GM12878 (cell line): ENCODE measurements around the gene HSD11B1L. TPM values are rescaled to one million over a fixed set of nuclear protein-coding genes. Genes with fewer than 3 reads are reported as not detected.

Source experiments
- ATAC-seq: fragments of 200-7000 bp; cut with Tn5 transposase; 3 replicates; pipeline ENCODE4 v1.9.1; 2020; ENCODE audit warnings: mild to moderate bottlenecking, moderate library complexity
- BruUV-seq: library from RNA; stranded (reverse); fragments of 400-500 nt; replicated peaks from 2 replicates; lab custom pipeline; 2021; lab: Mats Ljungman, UMichigan
- CTCF ChIA-PET: fragments of 300-600 bp; sonication (Branson Sonifier 250); formaldehyde crosslinking; extraction: SDS; loops from one replicate; lab custom pipeline; 2021; ENCODE audit warnings: inconsistent platforms; lab: Yijun Ruan, JAX
- POLR2A ChIA-PET: fragments of 350-600 bp; formaldehyde crosslinking; extraction: SDS; loops from one replicate; lab custom pipeline; 2021; ENCODE audit warnings: inconsistent platforms; lab: Charles Lee
- RAD21 ChIA-PET: fragments of 300-600 bp; sonication (Branson Sonifier 250); formaldehyde crosslinking; loops from one replicate; lab custom pipeline; 2023; ENCODE audit warnings: antibody characterized with exemption; ENCODE audit not compliant: unreplicated experiment; lab: Charles Lee
- SMC1A ChIA-PET: fragments of 300-600 bp; sonication (Branson Sonifier 250); formaldehyde crosslinking; loops from one replicate; lab custom pipeline; 2023; ENCODE audit not compliant: unreplicated experiment, uncharacterized antibody; lab: Charles Lee
- DNase-seq: peaks from one replicate; pipeline ENCODE4 v3.0.0-alpha.2; 2011; ENCODE audit warnings: low read depth, low spot score
- FAIRE-seq: peaks from 3 replicates; lab custom pipeline; 2011; peaks lifted over from hg19 to GRCh38; lab: Jason Lieb, UNC
- H2AFZ ChIP-seq: 2 replicates; pipeline ENCODE4 v1.6.0; 2011; ENCODE audit warnings: low read depth, low read length, control low read depth; ENCODE audit not compliant: control insufficient read depth
- H3K27ac ChIP-seq: 2 replicates; pipeline ENCODE4 v1.5.1; 2011; ENCODE audit warnings: control low read depth; ENCODE audit not compliant: control insufficient read depth, insufficient read depth
- H3K27me3 ChIP-seq, 2 experiments: replicated peaks in 1 of 2; 2 replicates each; pipeline versions ENCODE4 v1.6.0 to v1.6.1; 2011; ENCODE audit warnings: low read length in 1 of 2; ENCODE audit not compliant: control insufficient read depth in 2 of 2, insufficient read depth in 2 of 2
- H3K36me3 ChIP-seq, 2 experiments: 2 replicates each; pipeline ENCODE4 v1.5.1; 2011; ENCODE audit warnings: low read length in 1 of 2; ENCODE audit not compliant: control insufficient read depth in 2 of 2, insufficient read depth in 2 of 2
- H3K4me1 ChIP-seq: 2 replicates; pipeline ENCODE4 v1.6.1; 2011; ENCODE audit warnings: mild to moderate bottlenecking, low read length, moderate library complexity, mixed read lengths; ENCODE audit not compliant: control insufficient read depth, insufficient read depth
- H3K4me2 ChIP-seq: 2 replicates; pipeline ENCODE4 v1.6.0; 2011; ENCODE audit warnings: control low read depth; ENCODE audit not compliant: control insufficient read depth, insufficient read depth
- H3K4me3 ChIP-seq: fragments of 200-600 bp; sonication (generic); 2 replicates; pipeline ENCODE4 v1.5.1; 2016
- H3K79me2 ChIP-seq: 2 replicates; pipeline ENCODE4 v1.6.0; 2011; ENCODE audit warnings: low read length; ENCODE audit not compliant: control insufficient read depth, insufficient read depth
- H3K9ac ChIP-seq: 2 replicates; pipeline ENCODE4 v1.8.0; 2011; ENCODE audit warnings: low read length, control low read depth, mixed read lengths; ENCODE audit not compliant: control insufficient read depth, insufficient read depth
- H3K9me3 ChIP-seq: replicated peaks from 3 replicates; pipeline ENCODE4 v1.5.1; 2011; ENCODE audit warnings: mild to moderate bottlenecking, low read length; ENCODE audit not compliant: control insufficient read depth, insufficient read depth
- H4K20me1 ChIP-seq: 2 replicates; pipeline ENCODE4 v1.6.0; 2011; ENCODE audit not compliant: control insufficient read depth, insufficient read depth
- CTCF ChIP-seq, 3 experiments: IDR thresholded peaks in 2 of 3; conservative IDR thresholded peaks in 1 of 3; 2 replicates each; pipeline ENCODE4 v1.5.1; 2011; ENCODE audit warnings: low read depth in 3 of 3, low read length in 3 of 3, mild to moderate bottlenecking in 3 of 3, control low read depth in 2 of 3, moderate library complexity in 2 of 3, inconsistent platforms in 1 of 3, mixed read lengths in 1 of 3; ENCODE audit not compliant: control insufficient read depth in 2 of 3, insufficient read depth in 1 of 3; ENCODE audit errors: extremely low read depth in 1 of 3
- DPF2 ChIP-seq: fragments of 450-650 bp; IDR thresholded peaks from 2 replicates; pipeline ENCODE4 v1.6.1; 2017; ENCODE audit warnings: mild to moderate bottlenecking
- ELK1 ChIP-seq: IDR thresholded peaks from 2 replicates; pipeline ENCODE4 v1.6.1; 2012; ENCODE audit warnings: low read depth, low read length, improper control_type of control experiment
- GATAD2B ChIP-seq: fragments of 450-650 bp; conservative IDR thresholded peaks from 2 replicates; pipeline ENCODE4 v1.6.1; 2017; ENCODE audit warnings: low read depth, mild to moderate bottlenecking, moderate library complexity
- HDAC2 ChIP-seq: fragments of 200-600 bp; sonication (generic); IDR thresholded peaks from 2 replicates; pipeline ENCODE4 v1.6.1; 2017
- IKZF1 ChIP-seq: fragments of 450-650 bp; conservative IDR thresholded peaks from 2 replicates; pipeline ENCODE4 v1.6.1; 2017; ENCODE audit warnings: antibody characterized with exemption, mild to moderate bottlenecking
- IRF4 ChIP-seq: IDR thresholded peaks from 2 replicates; pipeline ENCODE4 v1.6.1; 2011; ENCODE audit warnings: low read depth, low read length
- LARP7 ChIP-seq: fragments of 450-650 bp; IDR thresholded peaks from 2 replicates; pipeline ENCODE4 v1.6.1; 2017; ENCODE audit warnings: mild to moderate bottlenecking
- MEF2A ChIP-seq: IDR thresholded peaks from 2 replicates; pipeline ENCODE4 v1.6.1; 2011; ENCODE audit warnings: low read depth, mild to moderate bottlenecking, low read length, moderate library complexity; ENCODE audit not compliant: insufficient read depth
- NFIC ChIP-seq: IDR thresholded peaks from 2 replicates; pipeline ENCODE4 v1.6.1; 2012; ENCODE audit warnings: low read depth, mild to moderate bottlenecking, inconsistent platforms, low read length, moderate library complexity
- NFYB ChIP-seq: IDR thresholded peaks from 2 replicates; pipeline ENCODE4 v1.6.1; 2011; ENCODE audit warnings: low read depth, mild to moderate bottlenecking, low read length, improper control_type of control experiment, moderate library complexity; ENCODE audit not compliant: insufficient read depth
- SIN3A ChIP-seq: IDR thresholded peaks from 2 replicates; pipeline ENCODE4 v1.6.1; 2012; ENCODE audit warnings: low read depth, low read length, improper control_type of control experiment
- SIX5 ChIP-seq: IDR thresholded peaks from 2 replicates; pipeline ENCODE4 v1.6.1; 2011; ENCODE audit warnings: mild to moderate bottlenecking, low read depth, low read length, moderate library complexity; ENCODE audit not compliant: severe bottlenecking
- SMARCA5 ChIP-seq: fragments of 450-650 bp; IDR thresholded peaks from 2 replicates; pipeline ENCODE4 v1.6.1; 2017; ENCODE audit warnings: mild to moderate bottlenecking
- STAT3 ChIP-seq: IDR thresholded peaks from 2 replicates; pipeline ENCODE4 v1.6.1; 2011; ENCODE audit warnings: low read depth, low read length, improper control_type of control experiment
- SUZ12 ChIP-seq: fragments of 200-600 bp; sonication (generic); IDR thresholded peaks from one replicate; pipeline ENCODE4 v1.6.1; 2018; ENCODE audit warnings: antibody characterized with exemption, mild to moderate bottlenecking; ENCODE audit not compliant: unreplicated experiment
- TCF3 ChIP-seq: IDR thresholded peaks from 2 replicates; pipeline ENCODE4 v1.6.1; 2012; ENCODE audit warnings: low read depth, mild to moderate bottlenecking, low read length, borderline replicate concordance; ENCODE audit not compliant: insufficient read depth
- WGBS: methylation state at CpG from one replicate; pipeline ENCODE4 v1.1.6; 2016; ENCODE audit warnings: low lambda C conversion rate; ENCODE audit not compliant: insufficient replicate concordance, insufficient coverage; ENCODE audit errors: missing lambda C conversion rate; 5-methylcytosine and 5-hydroxymethylcytosine counted together
- in situ Hi-C: fragments of 300-500 bp; cut with MboI; formaldehyde crosslinking; loops from 9 replicates; pipeline ENCODE4 v1.14.3; 2018; ENCODE audit warnings: mixed read lengths
- intact Hi-C: fragments of 100-400 bp; cut with micrococcal nuclease; formaldehyde crosslinking; loops from one replicate; pipeline ENCODE4 v1.14.2; 2022; ENCODE audit not compliant: unreplicated experiment
- polyA plus RNA-seq, 11 experiments: library from polyadenylated mRNA; depleted of rRNA in 4 of 11; unstranded in 6 of 11; stranded (reverse) in 5 of 11; fragments of >200 nt; fragmentation: Nextera tagmentation in 4 of 11; fragmentation: Illumina TruSeq in 1 of 11; extraction: Ambion mirVana in 4 of 11; extraction: Trizol in 1 of 11; gene quantifications; 1 replicate in 1 of 11; 2 replicates in 10 of 11; pipeline versions ENCODE4 v1.2.1 to v1.2.3, GENCODE V29; 2011 to 2016; ENCODE audit warnings: inconsistent platforms in 2 of 11, missing spikeins in 2 of 11, low read depth in 1 of 11
- total RNA-seq, 4 experiments: library from RNA; depleted of rRNA in 3 of 4; stranded (reverse); fragments of >200 nt in 3 of 4; fragmentation: Illumina TruSeq in 1 of 4; extraction: Trizol in 1 of 4; gene quantifications; 2 replicates each; pipeline versions ENCODE4 v1.2.1 to v1.2.3, GENCODE V29; 2013 to 2021
- TF ChIP-seq, protein P1 (sequence below): fragments of 450-650 bp; IDR thresholded peaks from 2 replicates; pipeline ENCODE4 v1.6.1; 2017; ENCODE audit warnings: mild to moderate bottlenecking

The HSD11B1L gene
- total and polyA plus RNA-seq, 10 of the 15 experiments (the other 5 are each of a cell fraction or from before 2014, with no cell fraction given) = 0.29 to 1.8 (median 1.1) TPM; not detected in 1

DNA sequence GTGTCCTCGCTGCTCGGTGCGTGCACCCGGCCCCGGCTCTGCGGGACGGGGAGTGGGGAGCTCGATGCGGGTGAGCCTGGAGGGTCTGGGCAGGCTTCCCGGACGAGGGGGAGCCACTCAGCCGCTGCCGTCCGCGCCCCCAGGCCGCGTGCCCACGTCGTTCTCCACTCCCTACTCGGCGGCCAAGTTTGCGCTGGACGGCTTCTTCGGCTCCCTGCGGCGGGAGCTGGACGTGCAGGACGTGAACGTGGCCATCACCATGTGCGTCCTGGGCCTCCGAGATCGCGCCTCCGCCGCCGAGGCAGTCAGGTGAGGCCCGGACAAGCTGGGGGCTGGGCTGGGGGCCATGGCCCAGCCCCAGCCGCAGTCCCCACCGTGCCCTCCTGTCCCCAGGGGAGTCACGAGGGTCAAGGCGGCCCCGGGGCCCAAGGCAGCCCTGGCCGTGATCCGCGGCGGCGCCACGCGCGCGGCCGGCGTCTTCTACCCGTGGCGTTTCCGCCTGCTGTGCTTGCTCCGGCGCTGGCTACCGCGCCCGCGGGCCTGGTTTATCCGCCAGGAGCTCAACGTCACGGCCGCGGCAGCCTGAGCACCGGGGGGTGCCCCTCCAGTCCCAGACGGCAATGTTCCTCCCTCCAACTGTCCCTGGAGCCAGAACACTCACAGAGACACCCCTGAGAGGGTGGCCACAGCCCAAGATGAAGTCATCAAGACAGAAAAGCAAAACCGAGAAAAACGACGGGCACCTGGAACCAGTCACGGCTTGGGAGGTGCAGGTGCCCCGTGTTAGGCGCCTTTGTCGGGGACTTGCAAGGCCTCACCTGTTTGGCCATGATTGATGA, 6.8 kb downstream of the HSD11B1L start:
- ChIA-PET POLR2A (interaction anchor here (0.7 to 2.1 kb wide), 5 partner anchors 21 to 64 kb away, joined by 3 to 11 read pairs (median 5); partner anchors contain the start of genes CATSPERD, LONP1, SAFB and SAFB2), SMC1A (interaction anchor here (1.0 to 1.2 kb wide), 3 partner anchors 11 to 65 kb away, joined by 4 to 5 read pairs (median 4); partner anchors contain the start of genes CATSPERD, SAFB and SAFB2), CTCF (interaction anchor here (0.6 to 2.9 kb wide), 17 partner anchors 11 to 556 kb away, joined by 3 to 21 read pairs (median 4); partner anchors contain the start of genes CATSPERD, LONP1, SAFB and SAFB2), RAD21 (interaction anchor here (1.0 to 2.1 kb wide), 4 partner anchors 33 to 140 kb away, joined by 3 to 12 read pairs (median 4); partner anchors contain the start of genes CATSPERD, LONP1, SAFB and SAFB2)
- intact Hi-C loops (loop anchor here (5.0 kb wide), 1 partner anchor 65 kb away; the partner anchor contains the start of genes SAFB and SAFB2), in situ Hi-C loops (loop anchor here (10.0 kb wide), 1 partner anchor 1443 kb away; the partner anchor contains the start of gene YJU2)
- DNase-seq (no peak), FAIRE-seq (no peak), ATAC-seq (no peak)
- BruUV-seq = no TSS peak
- Histone ChIP-seq H2AFZ (peak overlapping the region; percentile 56), H3K27me3 (no peaks in the 10 kb centered on the region), H3K27ac (no peak overlapping the region), H3K9me3 (no peaks in the 10 kb centered on the region; the same call in 2 of the 3 replicates), H3K9ac (no peak overlapping the region), H3K79me2 (peaks cover 28% of the 10 kb centered on the region), H3K4me2 (peak overlapping the region; percentile 63), H4K20me1 (no peaks in the 10 kb centered on the region; the same call in 1 of the 2 replicates), H3K4me3 (no peak overlapping the region), H3K36me3 (peaks cover under 1 to 11% of the 10 kb centered on the region in 2 experiments; a peak in 2 of 4 replicates), H3K4me1 (peaks cover 3% of the 10 kb centered on the region; the same call in 1 of the 2 replicates)
- 65% methylated on average over 54 of the region's 76 CpGs for WGBS
- no peak for TF ChIP-seq SIX5
- no peak for TF ChIP-seq MEF2A
- TF ChIP-seq, protein P1, sequence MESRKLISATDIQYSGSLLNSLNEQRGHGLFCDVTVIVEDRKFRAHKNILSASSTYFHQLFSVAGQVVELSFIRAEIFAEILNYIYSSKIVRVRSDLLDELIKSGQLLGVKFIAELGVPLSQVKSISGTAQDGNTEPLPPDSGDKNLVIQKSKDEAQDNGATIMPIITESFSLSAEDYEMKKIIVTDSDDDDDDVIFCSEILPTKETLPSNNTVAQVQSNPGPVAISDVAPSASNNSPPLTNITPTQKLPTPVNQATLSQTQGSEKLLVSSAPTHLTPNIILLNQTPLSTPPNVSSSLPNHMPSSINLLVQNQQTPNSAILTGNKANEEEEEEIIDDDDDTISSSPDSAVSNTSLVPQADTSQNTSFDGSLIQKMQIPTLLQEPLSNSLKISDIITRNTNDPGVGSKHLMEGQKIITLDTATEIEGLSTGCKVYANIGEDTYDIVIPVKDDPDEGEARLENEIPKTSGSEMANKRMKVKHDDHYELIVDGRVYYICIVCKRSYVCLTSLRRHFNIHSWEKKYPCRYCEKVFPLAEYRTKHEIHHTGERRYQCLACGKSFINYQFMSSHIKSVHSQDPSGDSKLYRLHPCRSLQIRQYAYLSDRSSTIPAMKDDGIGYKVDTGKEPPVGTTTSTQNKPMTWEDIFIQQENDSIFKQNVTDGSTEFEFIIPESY = peak; percentile 97
- TF ChIP-seq DPF2 = peak; percentile 33; the same call in 1 of the 2 replicates
- TF ChIP-seq GATAD2B = 0 out of 2 replicates have a peak, but pooled peaks have one; percentile 63
- 0 out of 6 replicates have a peak, but pooled peaks of 1 of the 3 experiments have one; percentile 8 for TF ChIP-seq CTCF (IDR thresholded peaks at IDR 0.05 in 2 of 3, conservative IDR thresholded peaks at IDR 0.05 in 1 of 3; ENCODE audit: control insufficient read depth in 2 of 3, extremely low read depth in 1 of 3, insufficient read depth in 1 of 3, low read depth in 3 of 3, low read length in 3 of 3)
- peak; percentile 66; the same call in 1 of the 2 replicates for TF ChIP-seq LARP7
- no peak for TF ChIP-seq TCF3
- peak; percentile 93 for TF ChIP-seq SMARCA5
- TF ChIP-seq IKZF1 = peak; percentile 71
- TF ChIP-seq STAT3 = no peak
- no peak for TF ChIP-seq ELK1
- no peak for TF ChIP-seq IRF4
- TF ChIP-seq NFIC = no peak
- TF ChIP-seq SUZ12 = no peak
- no peak for TF ChIP-seq HDAC2
- no peak for TF ChIP-seq NFYB
- TF ChIP-seq SIN3A = no peak
